Measurements from ENCODE around the gene MAS1L.

Gene MAS1L

GRCh38 chr6:29487660-29488059 is at the start of gene MAS1L:
Gene MAS1L (minus strand): TSS chr6:29487956. CDS start chr6:29487902, 54 bp downstream.
- no peak for DNase-seq

- DNase-seq: no peak
Observed at GRCh38 chr6:29532320-29532951, 44.7 kb upstream of the MAS1L start.

GRCh38 chr6:29531668-29532067 is 43.9 kb upstream of the MAS1L start:
- no peak for DNase-seq

GRCh38 chr6:29530671-29531310 is 43.0 kb upstream of the MAS1L start:
- DNase-seq: no peak

- no peak for DNase-seq
Observed at GRCh38 chr6:29529956-29530355, 42.2 kb upstream of the MAS1L start.

- DNase-seq: no peak
Observed at GRCh38 chr6:29528988-29529560, 41.3 kb upstream of the MAS1L start.

- DNase-seq: no peak
Observed at GRCh38 chr6:29528300-29528931, 40.7 kb upstream of the MAS1L start.

- DNase-seq: no peak
Observed at GRCh38 chr6:29527564-29527963, 39.8 kb upstream of the MAS1L start.

- no peak for DNase-seq
Observed at GRCh38 chr6:29527126-29527525, 39.4 kb upstream of the MAS1L start.

GRCh38 chr6:29525311-29525639 is 37.5 kb upstream of the MAS1L start:
- no peak for DNase-seq

- DNase-seq: no peak
Observed at GRCh38 chr6:29524444-29525310, 36.9 kb upstream of the MAS1L start.

- DNase-seq: no peak
Observed at GRCh38 chr6:29524044-29524443, 36.3 kb upstream of the MAS1L start.

- DNase-seq: no peak
Observed at GRCh38 chr6:29522227-29522626, 34.5 kb upstream of the MAS1L start.

GRCh38 chr6:29521006-29521680 is 33.4 kb upstream of the MAS1L start:
- DNase-seq: no peak

- DNase-seq: no peak
Observed at GRCh38 chr6:29520232-29520631, 32.5 kb upstream of the MAS1L start.

- no peak for DNase-seq
Observed at GRCh38 chr6:29519291-29520010, 31.7 kb upstream of the MAS1L start.

GRCh38 chr6:29517728-29518440 is 30.1 kb upstream of the MAS1L start:
- DNase-seq: no peak

- no peak for DNase-seq
Observed at GRCh38 chr6:29517245-29517644, 29.5 kb upstream of the MAS1L start.

- DNase-seq: no peak
Observed at GRCh38 chr6:29516108-29516507, 28.4 kb upstream of the MAS1L start.

GRCh38 chr6:29510746-29511300 is 23.1 kb upstream of the MAS1L start:
- no peak for DNase-seq

GRCh38 chr6:29510202-29510601 is 22.4 kb upstream of the MAS1L start:
- no peak for DNase-seq
